NT2/D1 (cell line): ENCODE data around the gene TMEM126A.

Experiments
- SUZ12 ChIP-seq: IDR thresholded peaks from 2 replicates; pipeline ENCODE4 v1.6.1; 2011; ENCODE audit not compliant: insufficient read length, insufficient read depth; ENCODE audit errors: extremely low read depth
- ZNF274 ChIP-seq: IDR thresholded peaks from 2 replicates; pipeline ENCODE4 v1.6.1; 2011; ENCODE audit warnings: mild to moderate bottlenecking, low read depth, low read length

DNA sequence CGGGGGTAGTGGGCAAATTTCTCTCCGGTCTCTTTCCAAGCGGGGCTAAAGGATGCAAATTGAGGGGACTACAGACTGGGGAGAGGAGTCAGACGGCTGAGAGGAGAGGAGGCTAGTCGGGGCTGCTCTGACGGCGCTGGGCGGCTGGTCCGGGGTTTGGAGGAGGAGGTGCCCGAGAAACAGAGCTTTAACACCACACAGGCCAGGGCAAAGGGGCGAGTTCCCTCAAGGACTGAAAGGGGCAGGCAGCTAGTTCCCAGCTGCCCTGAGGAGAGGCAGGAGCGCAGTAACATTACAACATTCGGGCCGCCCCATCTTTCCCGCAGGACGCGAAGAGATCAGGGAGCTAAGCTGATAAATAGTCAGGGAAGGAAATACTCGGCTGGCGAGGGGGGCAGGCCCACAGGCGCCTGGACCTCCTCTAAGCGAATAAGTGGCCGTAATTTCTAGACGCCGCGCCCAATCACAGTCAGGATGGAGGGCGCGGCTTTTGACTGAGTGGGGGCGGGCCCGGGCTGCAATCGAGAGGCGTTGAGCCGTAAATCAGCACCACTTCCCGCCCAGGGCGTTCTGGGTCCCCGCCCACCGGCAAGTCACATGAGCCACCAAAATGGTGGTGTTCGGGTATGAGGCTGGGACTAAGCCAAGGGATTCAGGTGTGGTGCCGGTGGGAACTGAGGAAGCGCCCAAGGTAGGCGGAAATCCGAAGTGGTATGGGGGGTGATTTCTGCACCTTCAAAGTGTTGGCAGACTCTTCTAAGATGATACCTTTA lies 19.6 kb upstream of the TMEM126A start, which contains the start of gene TMEM126B:
- no peak for TF ChIP-seq SUZ12
- TF ChIP-seq ZNF274 = no peak
